Suppressor macrophage (primary cell): ENCODE results near the gene CSK.

Experiments
- DNase-seq, 4 experiments: peaks; one replicate each; pipeline ENCODE4 v3.0.0-alpha.2; 2020 to 2022
- total RNA-seq, 17 experiments: gene quantifications; one replicate each; lab custom pipeline; 2026; ENCODE audit warnings: mixed read lengths in 6 of 17, inconsistent platforms in 3 of 17; lab: John Stamatoyannopoulos, UW

The CSK gene
- 47.6 to 146 (median 108) reads per million in 17 experiments for total RNA-seq

DNA sequence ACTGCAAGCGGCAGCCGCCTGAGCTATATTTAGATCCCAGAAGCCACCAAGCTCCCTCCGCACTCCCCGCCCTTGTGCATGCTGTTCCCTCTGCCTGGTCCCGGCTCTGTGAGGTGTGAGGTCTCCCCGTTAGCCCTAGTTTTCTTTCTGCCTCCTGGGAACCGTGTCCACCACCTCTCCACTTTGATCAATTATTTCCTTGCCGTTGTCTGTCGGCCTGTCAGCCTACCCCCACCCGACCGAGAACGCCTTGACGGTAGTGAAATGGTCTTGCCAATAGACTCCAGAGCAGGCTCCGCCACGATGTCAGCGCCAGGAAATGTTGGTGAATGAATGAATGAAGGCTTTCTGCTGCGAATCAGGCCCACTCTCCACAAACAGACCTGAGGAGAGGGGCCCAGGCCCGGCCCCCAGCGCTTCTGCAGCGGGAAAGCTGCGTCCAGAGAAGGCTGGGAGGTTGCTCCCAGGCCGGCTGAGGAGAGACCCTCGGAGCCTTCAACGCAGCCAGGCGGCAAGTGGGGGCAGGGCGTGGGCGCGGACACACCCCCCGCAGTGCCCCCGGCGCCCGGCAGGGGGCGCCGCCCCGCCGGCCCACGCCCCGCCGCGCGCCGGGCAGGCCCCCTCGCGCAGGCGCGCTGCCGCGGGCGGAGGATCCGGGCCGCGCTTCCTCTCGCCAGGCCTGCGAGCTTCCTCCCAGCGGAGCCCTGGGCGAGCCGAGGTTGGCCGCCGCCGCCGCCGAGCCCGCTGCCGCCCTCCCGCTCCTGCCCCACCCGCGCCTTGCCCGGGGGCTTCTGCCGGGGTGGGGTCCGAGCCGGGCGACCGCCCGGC, at the start of gene CSK:
CSK (plus strand) TSS at position 650 of the 828 bp plus-strand sequence. CDS start 16,218 bp downstream, outside the sequence.
- peak; percentile 90 to 97 (median 93) for DNase-seq

DNA sequence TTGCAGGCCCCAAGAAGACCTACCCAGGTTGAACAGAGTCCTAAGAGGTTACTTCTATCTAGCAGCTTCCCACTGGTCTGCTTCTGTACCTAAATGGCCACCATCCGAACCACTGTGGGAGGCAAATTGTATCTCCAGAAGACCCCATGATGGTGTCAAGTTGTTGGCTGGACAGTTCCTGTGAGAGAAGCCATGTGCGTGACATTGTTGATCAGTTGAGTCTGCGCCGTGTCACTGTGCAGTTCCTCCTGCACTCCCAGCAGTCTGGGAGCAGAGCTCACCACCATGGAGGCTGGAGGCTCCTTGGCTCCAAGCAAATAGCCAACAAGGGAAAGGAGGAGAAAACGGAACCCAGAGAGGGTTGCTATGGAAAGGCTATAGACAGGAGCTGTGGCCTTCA, 49.0 kb upstream of the CSK start:
- no peak for DNase-seq

DNA sequence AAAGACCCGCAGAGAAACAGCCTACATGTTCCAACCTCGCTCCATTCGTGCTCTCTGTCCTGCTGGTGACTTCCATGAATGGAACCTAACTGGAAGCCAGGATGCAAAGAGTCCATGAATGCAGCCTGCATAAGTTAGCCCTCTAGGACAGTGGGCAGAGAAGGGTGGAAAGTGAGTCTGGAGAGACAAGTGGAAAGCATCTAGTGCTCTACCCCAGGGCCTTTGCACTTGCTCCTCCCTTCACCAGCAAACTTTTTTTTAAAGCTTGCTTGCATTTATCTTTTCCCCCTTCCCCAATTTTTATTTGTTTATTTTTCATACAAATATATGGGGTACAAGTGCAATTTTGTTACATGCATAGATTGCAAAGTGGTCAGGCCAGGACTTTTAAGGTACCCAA, 48.6 kb upstream of the CSK start:
- DNase-seq: no peak

DNA sequence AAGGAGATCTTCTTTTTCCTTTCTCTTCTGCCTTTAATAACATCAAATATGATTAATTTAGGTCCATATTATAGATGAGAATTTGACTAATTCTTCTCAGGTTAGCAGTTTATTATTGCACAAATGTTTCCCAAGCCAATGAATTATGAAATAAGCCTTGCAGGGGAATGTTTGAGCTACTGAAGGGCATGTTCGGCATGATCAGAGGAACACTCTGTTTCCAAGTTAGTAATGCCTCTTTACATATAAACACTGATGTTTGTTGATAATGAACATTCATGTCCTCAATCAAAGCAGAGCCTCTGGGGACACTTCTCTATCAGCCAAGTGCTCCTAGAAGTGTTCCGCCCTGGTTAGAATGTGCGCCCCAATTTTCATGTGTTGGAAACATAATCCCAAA, 46.6 kb upstream of the CSK start:
- no peak for DNase-seq

DNA sequence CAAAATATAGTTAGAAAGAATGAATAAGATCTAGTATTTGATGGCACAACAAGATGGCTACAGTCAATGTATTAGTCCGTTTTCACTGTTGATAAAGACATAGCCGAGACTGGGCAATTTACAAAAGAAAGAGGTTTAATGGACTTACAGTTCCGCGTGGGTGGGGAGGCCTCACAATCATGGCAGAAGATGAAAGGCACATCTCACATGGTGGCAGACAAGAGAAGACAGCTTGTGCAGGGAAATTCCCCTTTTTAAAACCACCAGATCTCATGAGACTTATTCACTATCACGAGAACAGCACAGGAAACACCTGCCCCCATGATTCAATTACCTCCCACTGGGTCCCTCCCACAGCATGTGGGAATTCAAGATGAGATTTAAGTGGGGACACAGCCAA, 43.6 kb upstream of the CSK start:
- DNase-seq: peak in 2 of 4 experiments; percentile 10 to 22

DNA sequence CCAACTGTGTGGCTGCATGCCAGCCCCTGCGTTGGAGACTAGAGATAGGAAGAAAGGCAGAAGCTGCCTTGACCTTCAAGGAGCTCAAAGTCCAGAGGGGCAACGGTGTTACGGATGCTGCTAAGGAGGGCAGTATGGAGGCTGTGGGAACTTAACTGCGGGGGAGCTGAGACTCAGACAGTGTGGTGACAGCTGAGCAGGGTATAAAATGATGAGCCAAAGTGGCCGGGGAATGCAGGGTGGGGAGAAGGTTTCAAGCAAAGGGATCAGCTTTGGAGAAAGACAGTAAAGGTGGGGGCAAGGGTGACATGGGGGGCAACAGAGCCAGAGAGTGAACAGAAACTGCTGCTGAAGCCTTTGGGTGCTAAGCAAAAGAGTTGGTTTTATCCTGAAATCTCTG, 39.5 kb upstream of the CSK start:
- DNase-seq: no peak

DNA sequence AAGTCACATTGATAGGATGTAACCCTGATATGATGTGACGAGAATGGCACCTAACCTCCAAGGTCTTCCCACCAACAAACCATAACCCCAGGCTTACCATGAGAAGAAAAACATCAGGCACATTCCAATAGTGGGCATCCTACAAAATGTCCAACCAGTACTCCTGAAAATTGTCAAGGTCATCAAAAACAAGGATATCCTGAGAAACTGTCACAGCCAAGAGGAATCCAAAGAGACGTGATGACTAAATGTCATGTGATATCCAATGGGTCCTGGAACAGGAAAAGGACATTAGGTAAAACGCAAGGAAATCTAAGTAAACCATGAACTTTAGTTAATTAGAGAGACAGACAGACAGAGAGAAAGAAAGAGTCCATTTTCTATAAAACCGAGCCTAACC, 35.5 kb upstream of the CSK start:
- DNase-seq: no peak

DNA sequence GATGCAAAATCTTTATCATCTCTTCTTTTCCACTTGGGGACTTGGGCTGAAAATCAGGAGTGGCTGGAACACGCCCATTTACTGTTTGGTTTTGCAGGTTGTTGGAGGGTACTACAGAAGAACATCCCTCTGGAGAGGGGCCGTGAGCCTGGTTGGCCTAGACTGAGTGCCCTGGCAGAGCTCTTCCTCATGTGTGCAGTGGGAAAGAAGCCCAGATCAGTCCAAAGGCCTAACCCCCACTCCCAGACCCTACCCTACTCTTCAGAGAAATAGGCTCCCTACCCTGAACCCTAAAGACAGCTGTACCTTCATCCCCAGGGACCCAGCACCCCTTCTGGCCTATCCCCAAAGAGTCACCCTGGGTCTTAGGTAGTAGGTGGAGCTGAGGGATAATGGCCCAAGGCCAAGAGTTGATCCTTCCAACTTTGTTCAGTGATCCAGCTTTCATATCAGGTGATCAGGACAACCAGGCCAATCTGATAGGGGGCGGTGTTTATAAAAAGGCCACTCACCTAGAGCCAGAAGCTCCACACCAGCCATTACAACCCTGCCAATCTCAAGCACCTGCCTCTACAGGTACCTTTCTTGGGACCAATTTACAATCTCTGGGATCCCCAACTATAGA, 33.4 kb upstream of the CSK start, which contains the start of gene CYP1A2:
CYP1A2 (plus strand) TSS at position 524 of the 625 bp plus-strand sequence. CDS start 894 bp downstream, outside the sequence.
- DNase-seq: no peak

DNA sequence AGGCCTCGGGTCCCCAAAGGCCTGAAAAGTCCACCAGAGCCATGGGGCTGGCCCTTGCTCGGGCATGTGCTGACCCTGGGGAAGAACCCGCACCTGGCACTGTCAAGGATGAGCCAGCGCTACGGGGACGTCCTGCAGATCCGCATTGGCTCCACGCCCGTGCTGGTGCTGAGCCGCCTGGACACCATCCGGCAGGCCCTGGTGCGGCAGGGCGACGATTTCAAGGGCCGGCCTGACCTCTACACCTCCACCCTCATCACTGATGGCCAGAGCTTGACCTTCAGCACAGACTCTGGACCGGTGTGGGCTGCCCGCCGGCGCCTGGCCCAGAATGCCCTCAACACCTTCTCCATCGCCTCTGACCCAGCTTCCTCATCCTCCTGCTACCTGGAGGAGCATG, 32.0 kb upstream of the CSK start:
- no peak for DNase-seq

DNA sequence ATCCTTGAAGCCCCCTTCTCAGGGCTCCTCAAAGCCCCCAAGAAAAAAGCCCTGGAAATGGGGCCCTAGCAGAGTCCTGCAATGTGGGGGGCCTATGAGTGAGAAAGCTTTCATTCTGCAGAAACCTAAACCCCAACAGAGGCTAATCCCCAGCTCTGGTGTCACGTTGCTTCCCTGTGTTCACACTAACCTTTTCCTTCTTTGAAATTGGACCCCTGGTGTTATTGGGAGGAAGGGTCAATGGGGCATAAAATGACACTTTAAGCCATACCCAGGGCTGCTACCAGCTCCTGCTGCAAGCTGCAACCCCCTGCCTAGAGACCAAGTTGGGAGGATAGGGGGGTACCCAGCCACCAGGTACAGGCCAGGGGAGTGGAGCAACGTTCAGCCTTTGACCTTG, 31.1 kb upstream of the CSK start:
- no peak for DNase-seq

DNA sequence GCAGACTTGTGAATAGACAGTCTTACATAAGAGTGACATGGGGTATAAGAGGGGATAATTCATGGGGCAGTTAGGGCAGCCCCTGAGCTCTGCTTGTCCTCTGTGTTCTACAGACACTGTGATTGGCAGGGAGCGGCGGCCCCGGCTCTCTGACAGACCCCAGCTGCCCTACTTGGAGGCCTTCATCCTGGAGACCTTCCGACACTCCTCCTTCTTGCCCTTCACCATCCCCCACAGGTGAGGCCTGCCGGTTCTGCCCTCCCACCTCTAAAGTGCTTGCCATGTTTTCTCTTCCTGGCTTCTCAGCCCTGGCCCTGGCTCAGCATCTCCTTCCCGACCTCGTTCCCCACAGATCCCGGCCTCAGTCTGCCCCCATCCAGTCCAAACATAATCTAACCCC, 29.9 kb upstream of the CSK start:
- DNase-seq: no peak

DNA sequence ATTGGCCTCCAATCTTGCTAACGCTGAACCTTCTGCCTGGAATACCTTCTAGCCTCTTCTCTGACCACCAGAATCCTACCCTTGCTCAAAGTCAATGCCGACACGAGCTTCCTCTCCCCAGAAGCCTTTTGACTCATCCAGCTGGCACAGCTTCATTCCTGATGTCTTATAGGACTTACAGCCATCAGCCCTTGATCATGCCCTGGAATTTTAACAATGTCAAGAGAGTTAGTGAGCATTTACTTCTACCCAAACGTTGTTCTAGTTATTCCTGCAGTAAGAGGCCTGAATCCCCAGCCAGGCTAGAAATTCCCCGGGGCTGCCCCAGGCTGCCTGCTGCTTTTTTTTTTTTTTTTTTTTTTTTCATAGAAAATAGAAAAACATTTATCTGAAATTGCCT, 29.3 kb upstream of the CSK start:
- DNase-seq: no peak

DNA sequence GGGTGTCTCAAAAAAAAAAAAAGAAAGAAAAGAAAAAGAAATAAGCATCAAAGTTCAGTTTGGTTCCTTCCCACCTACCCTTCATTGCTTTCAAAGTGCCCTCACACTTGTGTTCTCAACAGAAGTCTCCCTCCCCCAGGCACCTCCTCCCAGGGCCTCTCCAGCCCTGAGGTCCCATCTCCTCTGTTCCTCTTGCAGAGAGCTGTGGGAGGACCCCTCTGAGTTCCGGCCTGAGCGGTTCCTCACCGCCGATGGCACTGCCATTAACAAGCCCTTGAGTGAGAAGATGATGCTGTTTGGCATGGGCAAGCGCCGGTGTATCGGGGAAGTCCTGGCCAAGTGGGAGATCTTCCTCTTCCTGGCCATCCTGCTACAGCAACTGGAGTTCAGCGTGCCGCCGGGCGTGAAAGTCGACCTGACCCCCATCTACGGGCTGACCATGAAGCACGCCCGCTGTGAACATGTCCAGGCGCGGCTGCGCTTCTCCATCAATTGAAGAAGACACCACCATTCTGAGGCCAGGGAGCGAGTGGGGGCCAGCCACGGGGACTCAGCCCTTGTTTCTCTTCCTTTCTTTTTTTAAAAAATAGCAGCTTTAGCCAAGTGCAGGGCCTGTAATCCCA, 27.2 kb upstream of the CSK start:
- DNase-seq: no peak

DNA sequence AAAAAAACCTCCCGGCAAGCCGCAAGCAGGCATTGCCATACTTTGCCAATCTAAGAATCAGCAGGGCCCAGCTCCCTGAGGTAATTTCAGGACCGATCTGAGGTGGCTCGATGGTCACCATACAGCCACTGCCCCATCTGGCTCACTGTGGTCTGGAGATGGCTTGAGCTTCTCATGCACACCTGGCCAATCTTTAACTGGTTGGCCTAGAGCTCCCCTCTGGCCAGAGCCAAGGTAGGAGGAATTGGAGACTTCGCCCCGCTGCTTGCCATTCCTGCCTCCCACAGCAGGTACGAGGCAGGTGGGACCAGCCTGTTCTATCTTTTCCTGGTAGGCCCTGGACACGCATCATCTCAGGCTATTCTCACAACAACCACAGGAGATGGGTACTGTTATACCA, 23.1 kb upstream of the CSK start:
- DNase-seq: no peak

DNA sequence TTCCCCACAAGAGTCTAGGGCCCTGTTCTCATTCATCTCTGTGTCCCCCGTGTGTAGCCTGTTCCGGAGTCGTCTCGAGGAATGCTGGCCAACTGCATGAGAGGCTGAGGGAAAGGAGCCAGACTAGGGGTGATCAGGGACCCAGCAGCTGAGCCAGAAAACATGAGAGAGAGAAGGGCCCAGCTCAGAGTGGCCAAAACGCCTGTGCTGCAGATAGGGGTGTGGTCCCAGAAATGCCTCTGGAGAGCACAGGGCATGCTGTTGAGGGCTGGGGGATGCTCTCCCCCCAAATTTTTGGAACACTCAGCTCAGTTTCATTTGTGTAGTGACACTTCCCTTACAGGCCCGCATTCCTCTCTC, 19.1 kb upstream of the CSK start:
- DNase-seq: no peak

DNA sequence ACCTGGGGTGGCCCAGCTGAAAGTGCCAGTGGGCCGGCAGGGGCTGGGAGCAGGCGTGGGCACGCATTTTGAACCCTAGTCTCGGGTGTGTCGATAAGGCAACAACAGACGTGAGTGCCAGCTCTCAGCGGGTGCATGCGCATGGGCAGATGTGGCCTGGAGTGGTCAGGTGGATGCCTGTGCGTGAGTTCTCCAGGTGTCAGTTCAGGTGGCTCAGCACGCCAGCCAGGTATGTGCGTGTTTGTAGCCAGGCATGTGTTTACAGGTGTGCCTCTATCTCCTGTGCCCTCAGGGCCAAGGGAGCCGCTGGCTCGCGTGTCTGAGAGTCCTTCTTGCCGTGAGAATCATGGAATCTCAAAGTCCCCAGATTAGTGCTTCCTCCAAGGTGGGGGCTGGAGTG, 18.5 kb upstream of the CSK start:
- DNase-seq: no peak

DNA sequence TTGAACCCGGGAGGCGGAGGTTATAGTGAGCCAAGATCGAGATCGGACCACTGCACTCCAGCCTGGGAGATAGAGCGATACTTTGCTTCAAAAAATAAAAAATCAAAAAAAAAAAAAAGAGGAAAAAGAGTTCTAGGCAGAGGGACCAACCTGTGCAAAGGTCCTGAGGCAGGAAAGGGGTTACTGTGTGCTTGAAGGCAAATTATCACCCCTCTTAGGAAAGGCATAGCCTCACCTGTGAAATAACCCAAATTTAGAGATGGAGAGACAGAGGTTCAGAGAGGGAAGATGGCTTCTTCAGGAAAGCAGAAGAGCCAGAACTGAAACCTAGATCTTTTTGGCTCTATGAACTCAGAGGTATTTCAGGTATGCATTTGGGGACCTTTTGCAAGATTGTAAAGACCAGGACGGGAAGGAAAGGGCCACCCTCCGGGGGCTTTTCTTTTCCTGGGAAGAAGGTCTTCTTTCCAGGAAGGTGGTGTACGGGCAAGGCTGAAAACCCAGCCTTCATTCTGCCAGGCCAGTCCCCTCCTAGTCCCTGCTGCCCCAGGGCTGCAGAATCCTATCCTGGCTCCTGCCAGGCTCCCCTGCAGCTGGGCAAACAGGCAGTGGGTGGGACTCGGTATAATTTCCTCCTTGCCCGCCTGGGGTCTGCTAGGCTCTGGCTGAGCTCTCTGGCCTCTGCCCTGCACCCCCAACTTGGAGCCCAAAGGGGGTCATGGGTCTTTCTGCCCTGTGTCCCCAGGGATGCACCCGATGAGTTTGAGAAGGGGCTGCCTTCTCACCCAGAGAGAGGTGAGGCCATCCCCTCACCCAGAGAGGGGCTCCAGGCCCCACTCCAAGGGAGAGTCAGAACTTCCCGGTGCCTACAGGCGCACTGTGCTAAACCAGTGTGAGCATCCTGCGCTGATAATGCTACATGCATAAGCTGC, 14.4 kb upstream of the CSK start:
- no peak for DNase-seq

DNA sequence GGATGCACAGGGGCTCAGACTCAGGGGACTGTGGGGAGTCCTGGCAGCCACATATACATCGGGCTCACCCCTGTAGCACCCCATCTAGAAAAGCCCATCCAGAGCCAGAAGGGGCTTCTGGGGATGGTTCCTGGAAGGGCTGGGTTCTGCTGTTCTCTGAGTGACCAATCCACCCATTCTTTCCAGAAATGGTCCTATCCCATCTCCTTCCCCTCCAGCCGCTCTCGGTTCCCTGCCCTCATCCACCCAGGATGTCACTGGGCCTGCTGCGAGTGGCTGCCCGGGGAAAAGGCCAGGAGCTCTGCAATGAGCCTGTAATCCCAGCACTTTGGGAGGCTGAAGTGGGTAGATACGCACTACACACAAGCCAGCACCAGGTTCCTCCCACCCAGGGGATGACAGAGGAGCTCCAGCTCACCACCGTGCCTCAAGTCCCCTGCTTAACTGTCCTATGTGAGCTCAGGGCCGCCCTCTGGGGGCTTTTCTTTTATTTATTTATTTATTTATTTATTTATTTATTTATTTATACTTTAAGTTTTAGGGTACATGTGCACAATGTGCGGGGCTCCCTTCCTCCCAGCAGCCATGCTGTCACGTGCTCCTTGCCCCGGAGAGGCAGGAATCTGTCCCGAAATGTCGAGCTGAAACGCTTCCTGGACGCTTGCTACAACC, 13.6 kb upstream of the CSK start:
- no peak for DNase-seq

DNA sequence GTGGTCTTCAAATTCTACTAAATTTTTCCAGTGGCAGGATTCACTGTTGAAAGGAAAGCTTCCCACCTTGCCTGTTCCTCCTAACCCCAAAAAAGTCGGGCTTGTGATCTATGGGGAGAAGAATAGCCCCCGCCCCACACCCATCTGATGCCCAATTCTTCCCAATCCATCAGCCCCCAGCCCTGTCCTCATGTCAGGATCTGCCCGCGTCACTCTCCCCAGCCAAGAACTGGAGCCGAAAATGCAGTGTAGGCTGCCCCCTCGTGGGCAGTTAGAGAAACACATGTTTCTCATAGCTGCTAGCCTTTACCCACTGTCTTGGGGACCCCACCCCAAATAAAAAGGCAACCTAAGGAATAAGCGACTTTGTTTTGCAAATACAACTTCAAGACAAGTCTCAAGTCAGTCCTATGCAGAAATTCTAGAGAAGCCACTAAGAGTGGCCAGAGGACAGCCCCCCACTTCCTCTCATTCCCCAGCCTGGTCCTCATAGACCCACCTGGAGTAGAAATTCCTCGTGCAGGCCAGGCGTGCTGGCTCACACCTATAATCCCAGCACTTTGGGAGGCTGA, 13.0 kb upstream of the CSK start:
- peak; percentile 65 to 76 (median 71) for DNase-seq

DNA sequence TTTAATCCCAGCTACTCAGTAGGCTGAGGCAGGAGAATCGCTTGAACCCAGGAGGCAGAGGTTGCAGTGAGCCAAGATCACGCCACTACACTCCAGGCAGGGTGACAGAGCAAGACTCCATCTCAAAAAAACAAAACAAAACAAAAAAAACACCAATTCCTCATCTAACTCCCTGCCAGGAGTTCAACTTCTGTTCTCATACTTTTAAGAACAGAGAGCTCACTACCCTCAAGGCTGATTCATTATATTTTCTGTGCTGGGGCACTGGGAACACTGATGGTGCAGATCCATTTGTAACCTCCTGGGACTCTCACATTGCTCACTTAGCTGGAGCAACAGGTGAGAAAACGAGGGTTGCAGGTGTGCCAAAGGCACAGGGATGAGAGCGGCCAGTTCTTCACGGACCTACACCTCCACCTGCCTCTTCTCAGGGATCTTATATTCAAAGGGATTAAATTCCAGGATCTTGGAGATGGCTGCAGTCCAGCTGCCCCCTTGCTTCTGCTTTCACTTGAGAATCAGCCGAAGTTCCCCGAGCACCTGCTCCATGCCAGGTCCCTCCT, 12.3 kb upstream of the CSK start:
- DNase-seq: no peak

DNA sequence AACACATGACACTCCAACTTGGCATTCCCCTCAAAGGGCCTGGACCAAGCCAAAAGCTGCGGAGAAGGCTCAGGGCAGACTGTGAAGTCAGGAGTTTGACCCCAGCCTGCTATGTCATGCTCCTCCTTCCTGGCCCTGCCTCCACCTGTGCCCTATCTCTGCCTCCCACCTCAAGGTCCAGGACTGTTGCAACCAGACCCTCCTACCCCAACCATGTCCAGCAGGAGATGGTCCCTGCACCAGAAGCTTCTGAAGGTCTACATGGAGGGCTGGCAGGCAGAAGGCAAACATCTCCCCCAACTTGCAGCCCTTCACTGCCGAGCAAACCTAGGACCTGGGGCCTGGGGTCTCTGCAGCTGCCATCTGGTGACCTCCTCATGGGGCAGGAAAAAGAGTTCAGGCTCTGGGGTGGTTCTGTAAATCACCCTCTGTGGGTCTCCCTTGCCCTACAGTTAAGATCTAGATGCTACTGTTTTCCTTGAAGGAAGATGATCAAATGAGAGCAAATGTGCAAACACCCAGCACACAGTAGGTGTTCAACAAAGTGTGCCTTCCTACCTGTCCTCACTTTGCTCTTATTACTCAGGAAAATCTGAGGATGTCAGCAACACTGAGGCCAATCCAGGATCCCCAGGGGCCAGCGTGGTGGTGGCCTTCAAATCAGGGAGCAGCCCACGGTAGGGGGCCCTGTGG, 11.5 kb upstream of the CSK start:
- DNase-seq: no peak
